NK-92 (cell line): ENCODE measurements around the gene FOXE1.

ENCODE experiments used
- DNase-seq: peaks from one replicate; lab custom pipeline; 2025; ENCODE audit not compliant: unreplicated experiment; lab: John Stamatoyannopoulos, UW

FOXE1 gene

GRCh38 chr9:97864396-97864795 is 11.4 kb downstream of the FOXE1 start:
- no peak for DNase-seq

- DNase-seq = no peak
These were observed 13.3 kb downstream of the FOXE1 start for GRCh38 chr9:97866300-97866699.

GRCh38 chr9:97866848-97867247 is 13.8 kb downstream of the FOXE1 start:
- DNase-seq = no peak

GRCh38 chr9:97868859-97869258 is 15.8 kb downstream of the FOXE1 start:
- DNase-seq = no peak

GRCh38 chr9:97873425-97873824 is 20.4 kb downstream of the FOXE1 start:
- DNase-seq = no peak

- no peak for DNase-seq
These were observed 20.9 kb downstream of the FOXE1 start for GRCh38 chr9:97873882-97874281.

- no peak for DNase-seq
These were observed 21.6 kb downstream of the FOXE1 start for GRCh38 chr9:97874624-97875023.

- DNase-seq = no peak
These were observed 22.1 kb downstream of the FOXE1 start for GRCh38 chr9:97875111-97875510.

GRCh38 chr9:97876061-97876460 is 23.0 kb downstream of the FOXE1 start:
- DNase-seq = no peak

GRCh38 chr9:97880336-97880735 is 27.3 kb downstream of the FOXE1 start:
- DNase-seq = no peak

GRCh38 chr9:97889941-97890887 is 37.2 kb downstream of the FOXE1 start:
- no peak for DNase-seq

- no peak for DNase-seq
These were observed 38.7 kb downstream of the FOXE1 start for GRCh38 chr9:97891736-97892135.

GRCh38 chr9:97892421-97892820 is 39.4 kb downstream of the FOXE1 start:
- DNase-seq = no peak

- no peak for DNase-seq
These were observed 42.2 kb downstream of the FOXE1 start for GRCh38 chr9:97895211-97895610.

GRCh38 chr9:97895695-97896332 is 42.8 kb downstream of the FOXE1 start:
- DNase-seq = no peak

GRCh38 chr9:97900103-97900737 is 47.2 kb downstream of the FOXE1 start:
- no peak for DNase-seq

GRCh38 chr9:97900738-97901565 is 47.9 kb downstream of the FOXE1 start:
- no peak for DNase-seq

- DNase-seq = no peak
These were observed 50.2 kb downstream of the FOXE1 start for GRCh38 chr9:97903177-97903576.

GRCh38 chr9:97904725-97905124 is 51.7 kb downstream of the FOXE1 start:
- DNase-seq = no peak

- no peak for DNase-seq
These were observed 52.2 kb downstream of the FOXE1 start for GRCh38 chr9:97905228-97905627.
